Neutrophil (primary cell): Measurements from ENCODE around the gene CDHR5.

Experiments
- H3K27ac ChIP-seq: fragments of 200-600 bp; sonication (generic); 2 replicates; pipeline ENCODE4 v1.5.1; 2016; ENCODE audit warnings: mild to moderate bottlenecking, moderate library complexity
- H3K27me3 ChIP-seq: fragments of 200-600 bp; sonication (generic); 2 replicates; pipeline ENCODE4 v1.6.0; 2016; ENCODE audit warnings: mild to moderate bottlenecking
- H3K36me3 ChIP-seq: fragments of 200-600 bp; sonication (generic); 2 replicates; pipeline ENCODE4 v1.5.1; 2017
- H3K4me1 ChIP-seq, 2 experiments: fragments of 200-600 bp in 1 of 2; sonication (generic) in 1 of 2; 1 replicate in 1 of 2; 2 replicates in 1 of 2; pipeline versions ENCODE4 v1.5.1 to v1.6.1; 2013 to 2016; ENCODE audit warnings: low read depth in 1 of 2, low read length in 1 of 2, mild to moderate bottlenecking in 1 of 2, moderate library complexity in 1 of 2; ENCODE audit not compliant: control insufficient read depth in 1 of 2, insufficient read depth in 1 of 2
- H3K4me3 ChIP-seq, 2 experiments: fragments of 200-600 bp in 1 of 2; sonication (generic) in 1 of 2; 1 replicate in 1 of 2; 2 replicates in 1 of 2; pipeline ENCODE4 v1.5.1; 2013 to 2016; ENCODE audit warnings: low read depth in 1 of 2, low read length in 1 of 2, mild to moderate bottlenecking in 1 of 2, moderate library complexity in 1 of 2
- H3K9me3 ChIP-seq: fragments of 200-600 bp; sonication (generic); 2 replicates; pipeline ENCODE4 v1.5.1; 2016
- TF ChIP-seq, protein P1 (sequence below): fragments of 200-600 bp; sonication (generic); IDR thresholded peaks from 2 replicates; pipeline ENCODE4 v1.5.1; 2016; ENCODE audit warnings: antibody characterized with exemption

Gene CDHR5

DNA sequence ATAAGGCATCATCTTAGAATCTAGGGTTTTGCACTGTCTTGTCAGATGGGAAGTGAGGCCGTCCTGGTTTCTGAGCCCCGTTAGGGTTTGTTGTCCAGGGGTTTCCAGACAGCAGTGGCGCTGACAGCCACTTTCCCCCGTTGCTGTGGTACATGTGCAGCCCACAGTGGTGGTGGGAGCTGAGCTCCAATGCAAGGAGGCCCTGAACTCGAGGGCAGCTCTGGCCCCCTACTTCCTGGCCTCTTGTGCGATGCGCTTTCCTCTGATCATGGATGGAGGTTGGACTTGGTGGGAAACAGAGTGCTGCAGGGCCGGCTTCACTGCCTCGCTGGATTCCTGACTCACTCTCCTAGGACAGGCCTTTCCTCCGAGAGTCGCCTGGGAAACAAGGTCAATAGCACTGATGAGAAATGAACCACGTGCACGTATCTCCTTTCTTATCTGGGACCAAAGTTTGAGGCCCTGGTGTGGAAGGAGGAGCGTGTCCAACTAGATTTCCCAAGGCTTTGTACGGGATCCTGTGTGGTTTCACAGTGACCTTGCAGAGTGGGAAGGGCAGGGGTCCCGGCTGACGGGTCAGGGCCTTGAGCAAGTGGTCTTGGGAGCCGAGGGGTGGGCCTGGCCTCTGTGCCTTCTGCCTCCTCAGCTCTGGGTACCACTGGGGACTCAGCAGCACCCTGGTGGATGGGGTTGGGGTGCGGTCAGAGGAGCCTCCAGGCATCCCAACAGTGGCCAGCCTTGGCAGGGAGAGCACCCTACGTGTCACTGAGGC, 44.7 kb downstream of the CDHR5 start:
- peaks cover 28% of the 10 kb centered on the region for H3K36me3 ChIP-seq
- H3K4me3 ChIP-seq = no peak overlapping the region
- H3K4me1 ChIP-seq = peaks cover 22 to 26% of the 10 kb centered on the region in 2 experiments
- TF ChIP-seq, protein P1, sequence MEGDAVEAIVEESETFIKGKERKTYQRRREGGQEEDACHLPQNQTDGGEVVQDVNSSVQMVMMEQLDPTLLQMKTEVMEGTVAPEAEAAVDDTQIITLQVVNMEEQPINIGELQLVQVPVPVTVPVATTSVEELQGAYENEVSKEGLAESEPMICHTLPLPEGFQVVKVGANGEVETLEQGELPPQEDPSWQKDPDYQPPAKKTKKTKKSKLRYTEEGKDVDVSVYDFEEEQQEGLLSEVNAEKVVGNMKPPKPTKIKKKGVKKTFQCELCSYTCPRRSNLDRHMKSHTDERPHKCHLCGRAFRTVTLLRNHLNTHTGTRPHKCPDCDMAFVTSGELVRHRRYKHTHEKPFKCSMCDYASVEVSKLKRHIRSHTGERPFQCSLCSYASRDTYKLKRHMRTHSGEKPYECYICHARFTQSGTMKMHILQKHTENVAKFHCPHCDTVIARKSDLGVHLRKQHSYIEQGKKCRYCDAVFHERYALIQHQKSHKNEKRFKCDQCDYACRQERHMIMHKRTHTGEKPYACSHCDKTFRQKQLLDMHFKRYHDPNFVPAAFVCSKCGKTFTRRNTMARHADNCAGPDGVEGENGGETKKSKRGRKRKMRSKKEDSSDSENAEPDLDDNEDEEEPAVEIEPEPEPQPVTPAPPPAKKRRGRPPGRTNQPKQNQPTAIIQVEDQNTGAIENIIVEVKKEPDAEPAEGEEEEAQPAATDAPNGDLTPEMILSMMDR = no peak
- H3K27me3 ChIP-seq = peaks cover 7% of the 10 kb centered on the region
- no peaks in the 10 kb centered on the region for H3K9me3 ChIP-seq
- H3K27ac ChIP-seq = no peak overlapping the region

DNA sequence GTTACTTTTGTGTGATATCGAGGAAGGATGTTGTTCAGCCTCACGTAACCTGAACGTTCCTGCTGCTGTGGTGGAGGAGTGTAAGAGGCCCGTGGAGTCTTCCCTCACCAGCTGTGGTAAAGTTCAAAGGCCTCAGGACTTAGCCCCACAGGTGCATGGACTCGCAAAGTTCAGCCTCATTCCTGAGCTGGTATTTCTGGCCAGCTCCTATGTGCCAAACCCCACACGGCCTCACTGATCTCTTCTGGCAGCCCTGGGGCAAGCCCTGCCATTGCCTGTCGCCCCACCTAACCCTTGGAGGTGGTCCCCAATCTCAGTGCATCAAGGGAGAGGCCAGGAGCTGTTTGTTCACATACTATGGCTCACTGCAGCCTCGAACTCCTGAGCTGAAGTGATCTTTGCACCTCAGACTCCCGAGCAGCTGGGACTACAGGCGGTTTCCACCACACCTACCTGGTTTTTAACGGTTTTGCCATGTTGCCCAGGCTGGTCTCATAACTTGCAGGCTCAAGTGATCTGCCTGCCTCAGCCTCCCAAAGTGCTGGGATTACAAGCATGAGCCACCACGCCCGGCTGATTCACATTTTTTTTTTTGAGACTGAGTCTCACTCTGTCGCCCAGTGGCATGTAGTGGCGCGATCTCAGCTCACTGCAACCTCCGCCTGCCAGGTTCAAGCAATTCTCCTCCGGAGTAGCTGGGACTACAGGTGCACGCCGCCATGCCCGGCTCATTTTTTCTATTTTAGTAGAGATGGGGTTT, 46.3 kb downstream of the CDHR5 start:
- Histone ChIP-seq H3K27me3 (peaks cover 22% of the 10 kb centered on the region), H3K4me1 (peaks cover 25 to 31% of the 10 kb centered on the region in 2 experiments), H3K27ac (no peak overlapping the region), H3K4me3 (no peak overlapping the region), H3K36me3 (peaks cover 18% of the 10 kb centered on the region), H3K9me3 (no peaks in the 10 kb centered on the region)
- TF ChIP-seq, protein P1 = no peak

DNA sequence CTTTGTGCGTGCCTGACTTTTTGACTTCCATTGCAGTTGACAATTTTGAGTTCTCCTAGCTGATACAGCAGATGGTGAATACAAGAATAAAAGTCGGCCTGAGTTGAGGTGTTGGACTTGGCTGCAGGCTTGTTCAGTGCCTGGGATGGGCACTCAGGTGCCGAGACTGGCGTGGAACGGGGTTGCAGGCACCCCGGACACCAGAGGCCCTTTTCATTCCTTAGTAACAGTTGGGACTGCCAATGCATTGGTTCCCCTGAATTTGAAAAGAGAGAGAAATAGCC, 47.2 kb downstream of the CDHR5 start:
- TF ChIP-seq, protein P1 = no peak
- H3K4me1 ChIP-seq = peaks cover 25 to 31% of the 10 kb centered on the region in 2 experiments
- no peak overlapping the region for H3K27ac ChIP-seq

DNA sequence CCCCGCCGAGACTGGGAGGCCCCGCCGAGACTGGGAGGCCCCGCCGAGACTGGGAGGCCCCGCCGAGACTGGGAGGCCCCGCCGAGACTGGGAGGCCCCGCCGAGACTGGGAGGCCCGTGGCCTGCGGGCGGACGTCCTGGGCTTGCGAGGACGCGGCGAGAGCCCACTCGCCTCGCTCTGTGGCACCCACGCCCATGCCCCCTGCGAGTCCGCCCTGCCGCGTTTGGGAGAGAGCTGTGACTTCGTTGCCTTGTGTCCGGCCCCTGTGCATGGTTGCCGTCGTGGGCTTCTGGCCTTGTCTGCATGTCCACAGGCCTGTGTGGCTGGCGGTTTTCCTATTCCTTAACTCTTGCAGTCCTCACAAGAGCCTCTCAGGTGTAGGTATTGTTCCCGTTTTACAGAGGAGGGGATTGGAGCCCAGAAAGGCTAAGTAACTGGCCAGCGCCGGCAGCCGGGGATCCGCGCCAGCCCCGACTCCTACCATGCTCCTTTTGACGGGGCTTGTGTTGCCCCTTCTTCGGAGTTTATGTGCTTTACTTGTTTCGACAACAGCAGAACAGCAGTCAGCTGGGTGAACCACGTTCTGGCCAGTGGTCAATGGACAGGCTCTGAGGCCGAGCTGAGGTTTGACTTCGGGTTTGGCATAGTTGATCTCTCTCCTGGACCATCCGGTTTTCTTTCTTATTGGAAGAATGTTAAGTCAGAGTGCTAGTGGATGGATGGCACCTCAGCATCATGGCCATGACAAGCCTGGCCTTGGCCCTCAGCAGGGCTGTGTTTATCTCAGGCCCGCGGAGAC, 47.7 kb downstream of the CDHR5 start:
- peak overlapping the region; percentile 95 for H3K27ac ChIP-seq
- peaks cover 37% of the 10 kb centered on the region for H3K27me3 ChIP-seq
- H3K36me3 ChIP-seq = peaks cover 6% of the 10 kb centered on the region
- TF ChIP-seq, protein P1 = no peak
- no peaks in the 10 kb centered on the region for H3K9me3 ChIP-seq
- H3K4me1 ChIP-seq = peaks cover 25 to 31% of the 10 kb centered on the region in 2 experiments
- H3K4me3 ChIP-seq = peak overlapping the region; percentile 64 to 91

More for the DNA sequence above, 47.2 kb downstream of the CDHR5 start:
- Histone ChIP-seq H3K9me3 (no peaks in the 10 kb centered on the region), H3K36me3 (peaks cover 10% of the 10 kb centered on the region), H3K4me3 (peak overlapping the region; percentile 64 to 91), H3K27me3 (peaks cover 31% of the 10 kb centered on the region)

DNA sequence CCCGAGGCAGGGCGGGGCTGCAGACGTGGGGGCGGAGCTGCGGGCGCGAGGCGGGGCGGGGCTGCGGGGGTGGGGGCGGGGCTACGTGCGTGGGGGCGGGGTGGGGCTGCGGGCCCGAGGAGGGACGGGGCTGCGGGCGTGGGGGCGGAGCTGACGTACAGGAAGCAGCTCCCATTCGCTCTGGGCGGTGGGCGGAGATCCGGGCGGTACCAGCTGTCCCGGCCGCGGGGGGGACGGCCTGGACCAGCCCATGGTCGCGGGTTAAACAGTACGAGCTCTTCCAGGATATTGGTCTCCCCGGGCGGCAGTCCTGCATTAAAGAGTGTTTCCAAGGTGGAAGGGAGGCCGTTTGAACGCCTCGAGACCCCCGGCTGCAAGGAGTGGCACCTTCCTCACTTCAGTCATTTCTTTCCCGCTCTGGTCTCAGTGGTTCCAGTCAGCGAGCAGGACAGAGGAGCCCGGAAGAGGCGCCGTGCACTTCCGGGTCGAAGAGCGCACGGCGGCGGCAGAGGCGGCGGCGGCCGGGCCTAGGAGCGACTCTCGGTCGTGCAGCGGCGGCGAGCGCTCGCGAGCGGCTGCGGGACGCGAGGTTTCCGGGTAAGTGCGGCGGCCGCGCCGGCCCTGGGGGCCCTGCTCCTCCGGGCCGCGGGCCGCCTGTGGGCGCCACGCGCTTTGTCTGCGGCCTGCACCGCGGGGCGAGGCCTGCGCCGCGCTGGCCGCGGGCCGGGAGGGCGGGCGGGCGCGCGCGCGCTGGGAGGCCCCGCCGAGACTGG, 48.6 kb downstream of the CDHR5 start, which contains the start of gene PHRF1:
TSS of gene PHRF1 (plus strand) at position 475 of the 773 bp plus-strand sequence. CDS start 5,043 bp downstream, outside the sequence.
- peaks cover 25 to 31% of the 10 kb centered on the region in 2 experiments for H3K4me1 ChIP-seq
- H3K27me3 ChIP-seq = peaks cover 45% of the 10 kb centered on the region
- peak within 1 kb of the TSS; percentile 91 to 93 for H3K4me3 ChIP-seq
- H3K36me3 ChIP-seq = no peaks in the 10 kb centered on the region
- no peaks in the 10 kb centered on the region for H3K9me3 ChIP-seq
- peak within 1 kb of the TSS; percentile 95 for H3K27ac ChIP-seq
- TF ChIP-seq, protein P1 = peak; percentile 21
